NCI-H82 (cell line): ENCODE measurements around the gene RSPH6A.

Experiments
- DNase-seq: peaks from one replicate; lab custom pipeline; 2025; lab: John Stamatoyannopoulos, UW

The RSPH6A gene

DNA sequence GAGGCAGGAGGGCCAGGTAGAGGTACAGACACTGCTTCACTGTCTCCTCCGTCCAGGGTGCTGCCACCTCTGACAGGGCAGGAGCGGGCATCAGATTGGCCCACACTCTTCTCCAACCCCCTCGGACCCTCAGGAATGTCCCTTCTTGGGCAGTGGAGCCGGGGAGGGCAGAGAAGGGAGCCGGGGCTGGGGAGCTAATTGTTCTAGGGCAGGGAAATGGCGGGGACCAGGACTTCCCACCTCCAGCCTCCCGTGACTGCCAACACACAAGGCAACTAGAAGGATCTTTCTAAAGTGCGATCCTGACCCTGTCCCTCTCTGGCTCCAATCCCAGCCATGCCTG lies 10.1 kb upstream of the RSPH6A start:
- DNase-seq, result no peak

DNA sequence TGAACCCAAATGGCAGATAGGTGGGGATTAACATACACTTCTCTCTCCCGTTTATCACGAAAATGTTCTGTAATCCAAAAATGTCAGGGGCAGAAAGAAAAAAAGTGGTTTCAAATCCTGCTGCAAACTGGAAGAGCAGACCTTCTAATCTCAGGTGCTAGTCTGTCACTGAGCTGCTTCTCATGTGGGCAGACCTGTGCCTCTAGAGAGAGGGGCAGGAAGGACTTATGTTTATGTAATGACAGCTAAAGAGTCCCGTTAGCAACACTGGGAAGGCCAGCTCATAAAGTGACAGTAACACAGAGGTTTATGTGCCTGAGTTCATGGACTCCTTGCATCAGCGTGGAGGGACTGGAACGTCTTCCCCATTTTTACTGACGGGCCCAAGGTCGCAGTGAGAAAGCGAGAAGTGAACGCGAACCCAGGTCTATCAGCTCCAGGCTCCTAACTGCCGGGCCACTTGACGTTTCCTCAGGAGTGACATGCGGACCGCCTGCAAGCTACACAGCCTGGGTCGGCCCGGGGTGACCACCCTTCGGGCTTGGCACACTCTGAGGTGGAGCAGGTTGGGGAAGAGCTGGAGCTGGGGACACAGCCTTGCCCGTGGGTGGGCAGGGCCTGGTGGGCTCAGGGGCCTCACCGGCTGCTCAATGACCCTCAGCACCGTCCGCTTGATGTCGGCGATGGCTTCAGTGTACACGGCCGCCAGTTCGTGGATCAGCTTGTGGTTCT lies 9.6 kb upstream of the RSPH6A start:
- no peak for DNase-seq

DNA sequence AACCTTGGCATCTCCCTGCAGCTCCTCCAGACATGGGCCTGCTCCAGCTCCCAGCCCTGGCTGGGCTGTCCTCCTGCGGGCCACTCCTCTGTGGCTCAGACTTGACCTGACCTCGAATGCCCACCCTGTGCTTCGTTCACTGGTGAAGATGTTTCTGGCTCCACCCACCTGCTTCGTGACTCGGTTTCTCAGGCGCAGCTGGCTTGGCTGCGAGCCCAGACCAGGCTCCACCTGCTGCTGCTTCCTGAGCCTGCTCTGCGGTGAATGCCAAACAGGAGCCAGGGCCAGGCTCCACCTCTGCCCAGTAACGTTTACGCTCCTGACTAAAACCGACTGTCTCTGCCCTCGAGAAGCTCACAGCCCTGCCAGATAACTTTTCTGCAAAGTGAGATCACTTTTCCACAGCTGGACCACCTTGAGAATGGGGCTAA lies 8.9 kb upstream of the RSPH6A start:
- no peak for DNase-seq

DNA sequence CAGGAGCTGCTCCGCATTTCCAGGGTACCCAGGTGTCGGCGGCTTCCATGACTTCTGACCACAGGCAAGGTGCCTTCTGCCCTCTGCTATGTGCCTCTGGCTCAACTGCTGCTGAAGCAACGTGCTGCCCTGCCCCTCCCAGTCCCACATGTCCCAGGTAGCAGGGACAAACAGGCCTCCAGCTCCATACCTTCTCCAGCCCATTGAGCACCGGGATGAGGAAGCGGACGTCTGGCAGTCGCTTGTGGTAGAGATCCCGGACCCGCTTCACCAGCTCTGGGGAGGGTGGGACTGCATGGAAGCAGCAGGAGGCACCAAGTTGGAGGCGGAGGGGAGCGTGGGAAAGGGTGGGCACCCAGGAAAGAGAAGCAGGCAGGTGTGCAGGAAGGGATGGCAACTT lies 8.1 kb upstream of the RSPH6A start:
- no peak for DNase-seq

DNA sequence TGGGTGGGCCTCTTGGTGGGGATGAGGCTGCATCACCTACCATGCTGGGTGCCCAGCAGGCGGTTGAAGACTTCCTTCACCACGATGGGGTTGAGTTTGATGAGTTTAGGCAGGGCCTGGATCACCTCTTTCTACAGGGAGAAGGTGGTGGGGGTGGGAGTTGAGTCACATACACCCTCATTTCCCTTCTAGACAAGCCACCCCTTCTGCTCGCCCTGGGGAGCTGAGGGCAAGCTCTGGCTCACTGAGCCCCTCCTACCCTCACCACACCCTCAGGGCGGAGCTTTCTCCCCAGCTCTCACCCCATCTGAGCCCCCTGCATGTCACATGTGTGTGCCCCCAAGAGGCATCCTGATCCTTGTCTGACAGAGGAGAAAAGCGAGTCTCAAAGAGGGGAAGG lies 7.6 kb upstream of the RSPH6A start:
- DNase-seq, result no peak

DNA sequence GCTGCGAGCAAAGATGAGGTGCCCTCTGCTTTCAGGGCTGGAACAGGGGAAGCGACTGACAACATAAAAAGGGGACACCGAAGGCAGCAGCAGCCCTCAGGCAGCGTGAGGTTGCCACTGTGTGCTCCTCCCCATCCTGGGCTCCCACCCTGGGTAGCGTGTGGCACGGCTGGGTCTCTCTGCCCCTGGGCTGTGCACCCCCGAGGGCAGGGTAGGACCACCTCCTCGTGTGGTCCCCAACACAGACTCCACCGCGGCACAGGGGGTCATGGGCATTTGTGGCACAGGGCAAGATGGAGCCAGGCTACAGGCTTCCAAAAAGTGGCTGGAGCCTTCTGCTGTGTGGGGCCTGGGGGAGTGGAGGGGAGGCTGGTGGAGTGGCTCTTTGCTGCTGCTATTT lies 6.5 kb upstream of the RSPH6A start:
- DNase-seq, result no peak

DNA sequence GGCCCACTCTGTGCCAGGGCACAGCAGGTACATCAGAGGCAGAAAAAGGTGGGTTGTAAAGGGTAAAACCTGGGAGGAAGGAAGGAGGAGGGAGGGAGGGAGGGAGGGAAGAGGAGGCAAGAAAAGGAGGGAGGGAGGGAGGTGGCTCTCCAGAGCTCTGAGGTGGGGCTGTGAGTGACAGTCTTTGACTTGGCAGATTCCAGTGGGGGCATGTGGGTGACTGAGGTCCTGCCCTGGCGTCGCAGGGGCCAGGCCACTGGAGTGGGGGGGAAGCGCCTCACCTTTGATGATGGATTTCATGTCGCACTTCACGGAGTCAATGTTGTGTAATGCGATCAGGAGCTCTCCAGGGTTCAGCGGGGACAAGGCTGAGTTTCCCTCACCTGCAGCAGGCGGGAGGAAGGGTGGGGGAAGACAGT lies 6.0 kb upstream of the RSPH6A start:
- DNase-seq, result no peak

DNA sequence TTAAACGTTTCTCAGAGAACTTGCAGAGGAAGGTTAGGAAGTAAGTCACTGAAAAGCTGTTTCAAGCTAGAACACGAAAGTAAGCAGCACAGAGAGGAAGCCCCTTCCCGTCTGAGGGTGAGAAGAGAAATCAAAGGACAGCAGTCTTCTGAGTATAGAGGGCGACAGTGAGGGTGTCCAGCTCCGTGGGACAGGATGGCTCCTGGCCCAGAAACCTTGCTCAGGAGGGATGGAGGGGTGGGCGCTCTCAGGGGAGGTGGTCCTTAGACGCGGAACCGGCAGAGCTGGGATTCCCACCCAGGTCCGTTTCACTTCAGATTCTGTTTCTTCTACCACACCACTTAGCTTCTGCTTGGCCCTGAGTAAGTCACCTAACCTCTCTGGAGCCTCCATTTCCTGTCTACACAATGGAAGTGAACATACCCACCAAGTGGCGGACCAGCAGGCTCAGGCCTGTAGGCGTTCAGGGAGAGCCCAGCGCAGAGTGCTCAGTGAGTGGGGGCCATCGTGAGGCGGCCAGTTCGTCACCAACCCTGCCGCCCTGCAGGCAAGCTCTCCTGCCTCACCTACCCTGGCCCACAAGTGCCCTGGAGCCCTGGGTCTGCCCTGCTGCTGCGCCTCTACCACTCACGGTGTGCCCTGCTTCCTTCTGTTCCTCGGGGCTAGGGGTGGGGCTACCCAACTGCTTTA lies 5.5 kb upstream of the RSPH6A start:
- no peak for DNase-seq

DNA sequence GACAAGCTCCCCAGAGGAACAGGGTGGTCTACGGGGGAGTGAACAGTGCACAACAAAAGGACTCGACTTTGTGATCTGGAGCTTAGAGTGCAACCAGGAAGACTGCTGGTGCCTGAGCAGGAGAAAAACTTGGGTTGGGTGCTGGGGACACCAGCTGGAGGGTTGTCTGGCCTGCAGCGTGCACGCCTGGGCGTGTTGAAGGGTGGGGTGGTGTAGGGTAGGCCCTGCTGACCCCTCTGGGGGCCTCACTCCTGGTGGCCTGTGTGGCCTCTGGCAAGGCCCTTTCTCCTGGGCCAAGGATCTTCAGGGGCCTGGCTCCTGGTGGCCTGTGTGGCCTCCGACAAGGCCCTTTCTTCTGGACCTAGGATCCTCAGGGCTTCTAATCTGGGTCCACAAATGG lies 4.7 kb upstream of the RSPH6A start:
- no peak for DNase-seq

DNA sequence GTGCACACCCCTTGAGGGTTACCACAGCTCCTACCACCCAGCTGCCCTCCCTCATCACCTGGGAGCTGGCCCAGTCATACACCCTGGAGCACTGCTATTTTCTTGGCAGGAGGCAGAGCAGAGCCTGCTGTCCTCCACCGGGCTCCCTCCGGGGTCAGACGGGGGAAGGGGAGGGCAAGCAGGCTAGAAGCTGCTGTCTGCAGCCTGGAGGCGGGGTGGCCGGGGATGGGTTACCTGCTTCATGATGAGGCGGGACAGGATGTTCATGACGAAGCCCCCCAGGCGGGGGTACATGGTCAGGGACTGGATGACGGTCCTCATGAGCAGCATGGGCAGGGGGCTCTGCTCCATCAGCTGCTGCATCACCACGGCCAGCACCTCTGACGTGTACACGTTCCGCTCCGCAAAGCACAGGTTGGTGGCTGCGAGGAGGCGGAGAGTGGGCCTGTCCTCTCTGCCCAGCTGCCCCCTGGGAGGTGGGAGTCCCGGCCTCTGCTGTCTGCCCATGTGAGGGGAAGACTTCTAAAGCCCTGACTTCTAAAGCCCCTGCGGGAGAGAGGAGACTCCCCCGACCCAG lies 2.7 kb upstream of the RSPH6A start:
- no peak for DNase-seq

DNA sequence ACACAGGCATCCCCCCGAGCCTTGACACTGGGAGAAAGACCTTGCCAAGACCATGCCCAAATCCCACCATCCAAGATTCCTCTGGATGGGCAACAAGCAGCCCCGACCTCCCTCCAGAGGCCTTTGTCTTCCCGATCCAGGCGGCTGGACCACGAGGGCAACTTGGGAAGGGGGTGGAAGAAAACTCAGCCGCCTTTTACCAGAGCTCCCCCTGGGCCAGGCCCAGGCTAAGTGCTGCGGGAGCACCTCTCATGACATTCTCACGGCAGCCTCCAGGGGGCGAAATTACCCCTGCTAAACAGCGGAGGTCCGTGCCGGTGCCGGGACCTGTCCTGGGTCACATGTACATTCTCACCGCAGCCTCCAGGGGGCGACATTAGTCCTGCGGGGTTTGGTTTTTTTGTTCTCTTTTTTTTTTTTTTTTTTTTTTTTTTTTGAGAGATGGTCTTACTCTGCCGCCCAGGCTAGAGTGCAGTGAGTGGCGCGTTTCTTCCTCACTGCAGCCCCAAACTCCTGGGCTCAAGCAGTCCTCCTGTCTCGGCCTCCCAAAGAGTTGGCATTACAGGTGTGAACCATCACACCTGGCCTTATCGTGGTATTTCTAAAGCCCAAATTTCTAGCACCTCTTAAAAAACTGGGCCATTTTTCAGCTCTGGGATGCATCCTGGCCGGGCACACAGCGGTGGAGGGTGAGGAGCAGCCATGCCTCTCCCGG lies 2.1 kb upstream of the RSPH6A start:
- peak; percentile 97 for DNase-seq

DNA sequence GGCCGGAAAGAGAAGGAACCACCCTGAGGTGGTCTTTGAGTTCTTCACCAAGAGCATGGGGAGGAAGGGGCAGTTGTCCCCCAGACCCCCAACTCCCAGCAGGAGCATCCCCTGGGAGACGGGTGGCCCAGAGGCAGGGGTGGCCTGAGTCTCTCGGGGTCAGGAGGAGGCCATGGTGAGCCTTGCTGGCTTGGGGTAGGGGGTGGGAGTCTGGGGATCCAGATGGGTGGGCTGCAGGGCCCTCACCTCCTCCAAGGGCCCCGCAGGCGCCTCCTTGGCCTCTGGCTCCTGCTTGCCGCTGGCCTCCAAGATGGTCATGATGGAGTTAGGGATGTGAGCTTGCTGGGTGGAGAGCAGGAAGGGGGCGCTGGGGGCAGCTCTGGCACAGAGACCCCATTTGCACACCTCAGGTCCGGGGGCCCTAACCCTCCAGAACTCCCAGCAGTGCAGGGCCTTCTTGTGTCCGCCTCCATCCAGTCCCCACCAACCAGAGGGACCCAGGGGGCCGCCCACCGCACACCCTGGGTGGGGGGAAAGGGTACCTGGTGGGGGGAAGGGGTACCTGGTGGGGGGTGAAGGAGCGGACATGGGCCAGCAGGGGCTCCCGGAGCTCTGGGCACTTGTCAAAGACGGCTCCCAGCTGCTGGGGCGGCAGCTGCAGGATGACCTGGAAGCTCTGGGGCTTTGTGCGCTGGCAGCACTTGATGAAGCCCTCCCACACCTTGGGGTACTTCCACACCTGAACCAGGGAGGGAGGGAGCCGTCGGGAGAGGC lies 1.3 kb upstream of the RSPH6A start:
- no peak for DNase-seq

DNA sequence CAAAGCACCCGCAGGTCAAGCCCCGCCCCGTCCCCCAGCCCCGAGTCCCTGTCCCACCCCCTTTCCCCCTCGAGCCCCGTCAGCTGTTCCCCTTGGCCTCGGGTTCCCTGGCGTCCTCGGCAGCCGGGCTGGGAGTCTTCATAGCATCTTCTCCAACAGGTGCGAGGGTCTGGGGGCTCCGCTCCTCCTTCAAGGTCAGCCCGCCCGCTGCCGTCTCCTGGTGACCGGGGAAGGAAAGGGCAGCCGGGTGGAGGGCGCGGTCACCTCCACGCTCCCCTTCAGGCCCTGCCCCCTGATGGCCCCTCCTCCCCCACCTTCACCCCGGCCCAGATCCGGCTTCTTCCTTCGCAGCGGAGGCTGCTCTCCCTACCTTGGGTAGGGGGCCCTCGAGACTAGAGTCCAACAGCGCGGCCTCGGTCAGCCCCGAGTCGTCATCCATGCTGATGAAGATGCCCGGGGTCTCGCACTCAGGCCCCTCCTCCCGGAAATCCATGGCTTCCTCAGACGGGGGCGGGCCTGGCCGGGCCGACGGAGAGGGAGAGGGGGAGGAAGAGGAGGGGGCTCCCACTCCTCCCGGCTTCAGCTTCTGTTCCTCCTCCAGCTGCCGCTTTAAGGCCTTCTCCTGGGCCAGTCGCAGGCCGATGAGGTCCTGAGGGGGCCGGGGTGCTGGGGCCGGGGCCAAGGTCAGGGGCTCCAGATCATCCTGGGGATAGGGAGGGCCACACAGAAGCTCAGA lies 541 bp upstream of the RSPH6A start:
- no peak for DNase-seq

DNA sequence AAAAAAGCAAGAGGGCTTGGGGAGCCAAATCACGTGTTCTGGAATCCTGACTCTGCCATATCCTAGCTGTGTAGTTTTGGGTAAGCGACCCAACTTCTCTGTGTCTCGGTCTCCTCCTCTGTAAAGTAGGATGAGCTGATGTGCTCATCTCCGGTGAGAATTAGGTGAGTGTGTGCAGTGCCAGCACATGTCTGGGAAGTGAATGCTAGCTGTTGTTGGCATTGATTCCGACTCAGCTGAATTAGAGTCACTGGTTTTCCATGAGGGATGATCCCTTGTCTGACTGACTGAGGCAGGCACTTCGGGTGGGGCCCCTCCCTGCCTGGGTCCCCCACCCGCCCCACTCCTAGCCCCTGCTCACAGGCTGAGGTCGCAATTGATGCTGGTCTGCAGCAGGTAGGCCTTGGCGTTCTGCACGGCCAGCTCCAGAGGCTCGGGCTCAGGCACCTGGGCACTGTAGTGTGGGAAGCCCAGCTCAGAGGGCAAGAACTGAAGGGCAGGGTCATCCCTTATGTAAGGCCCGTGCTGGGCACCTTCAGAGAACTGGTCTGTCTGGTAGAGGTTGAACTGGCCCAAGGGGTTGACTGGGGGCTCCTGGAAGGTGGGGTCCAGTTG lies 835 bp downstream of the RSPH6A start:
- DNase-seq, result no peak

DNA sequence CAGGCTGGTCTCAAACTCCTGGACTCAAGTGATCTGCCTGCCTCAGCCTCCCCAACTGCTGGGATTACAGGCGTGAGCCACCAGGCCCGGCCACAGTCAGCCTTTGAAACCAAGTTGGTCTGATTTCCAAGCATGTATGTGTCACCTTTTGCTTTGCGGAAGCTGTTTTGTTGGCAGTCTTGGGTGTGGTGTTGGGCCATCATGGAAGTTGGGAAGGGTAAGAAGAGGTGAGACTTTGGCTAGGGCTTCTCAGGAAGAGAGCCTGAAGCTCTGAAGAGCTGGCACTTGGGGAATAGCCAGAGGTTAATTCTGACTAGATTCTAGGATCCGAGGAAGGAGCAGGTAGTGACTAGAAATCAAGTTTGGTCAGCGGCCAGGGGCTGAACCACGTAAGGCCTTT lies 2.8 kb downstream of the RSPH6A start:
- no peak for DNase-seq

DNA sequence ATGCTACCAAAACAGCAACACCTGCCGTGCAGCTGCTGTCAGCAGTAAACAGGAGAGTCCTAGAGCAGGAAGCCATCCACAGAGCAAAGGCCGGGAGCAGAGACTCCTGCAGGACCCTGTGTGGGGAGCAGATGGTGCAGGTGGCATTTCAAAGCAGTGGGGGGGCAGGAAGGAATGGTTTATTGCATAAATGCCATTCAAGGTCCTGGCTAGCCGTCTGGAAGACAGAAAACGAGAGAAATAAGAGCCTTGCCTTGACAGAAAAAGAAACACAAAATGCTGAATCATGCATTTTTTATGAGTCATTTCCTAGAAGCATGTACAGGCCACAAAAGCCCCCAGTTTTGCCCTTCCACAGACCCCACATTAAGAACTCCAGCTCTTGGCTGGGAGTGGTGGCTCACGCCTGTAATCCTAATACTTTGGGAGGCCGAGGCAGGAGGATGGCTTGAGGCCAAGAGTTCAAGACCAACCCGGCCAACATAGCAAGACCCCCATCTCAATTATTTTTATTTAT lies 5.4 kb downstream of the RSPH6A start:
- peak; percentile 56 for DNase-seq

DNA sequence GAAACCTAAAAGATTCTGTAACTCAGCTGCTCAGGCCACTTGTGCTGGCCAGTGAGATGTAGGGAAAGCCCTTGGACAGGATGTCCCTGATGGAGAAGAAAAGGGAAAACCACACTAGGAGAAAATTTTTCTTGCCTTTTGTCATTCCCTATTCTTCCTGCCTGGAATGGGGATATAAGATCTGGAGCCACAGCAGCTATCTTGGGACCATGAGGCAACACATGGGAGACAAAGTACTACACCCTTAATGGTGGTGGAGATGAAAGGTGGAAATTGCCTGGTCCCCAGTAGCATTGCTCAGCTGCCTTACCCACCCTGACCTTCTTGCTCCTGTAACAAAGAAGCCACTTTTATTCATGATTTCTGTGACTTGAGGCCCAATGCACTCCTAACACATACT lies 9.4 kb downstream of the RSPH6A start:
- DNase-seq, result no peak

DNA sequence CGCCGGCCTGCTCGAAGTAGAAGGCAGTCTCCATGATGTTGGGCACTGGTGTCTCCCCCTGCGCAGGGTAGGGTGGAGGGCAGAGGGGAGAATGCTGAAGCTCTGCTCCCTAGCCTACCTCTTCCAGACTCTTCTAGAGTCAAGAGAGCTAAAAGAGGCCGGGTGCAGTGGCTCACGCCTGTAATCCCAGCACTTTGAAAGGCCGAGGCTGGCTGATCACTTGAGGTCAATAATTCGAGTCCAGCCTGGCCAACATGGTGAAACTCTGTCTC lies 10.2 kb downstream of the RSPH6A start:
- no peak for DNase-seq

DNA sequence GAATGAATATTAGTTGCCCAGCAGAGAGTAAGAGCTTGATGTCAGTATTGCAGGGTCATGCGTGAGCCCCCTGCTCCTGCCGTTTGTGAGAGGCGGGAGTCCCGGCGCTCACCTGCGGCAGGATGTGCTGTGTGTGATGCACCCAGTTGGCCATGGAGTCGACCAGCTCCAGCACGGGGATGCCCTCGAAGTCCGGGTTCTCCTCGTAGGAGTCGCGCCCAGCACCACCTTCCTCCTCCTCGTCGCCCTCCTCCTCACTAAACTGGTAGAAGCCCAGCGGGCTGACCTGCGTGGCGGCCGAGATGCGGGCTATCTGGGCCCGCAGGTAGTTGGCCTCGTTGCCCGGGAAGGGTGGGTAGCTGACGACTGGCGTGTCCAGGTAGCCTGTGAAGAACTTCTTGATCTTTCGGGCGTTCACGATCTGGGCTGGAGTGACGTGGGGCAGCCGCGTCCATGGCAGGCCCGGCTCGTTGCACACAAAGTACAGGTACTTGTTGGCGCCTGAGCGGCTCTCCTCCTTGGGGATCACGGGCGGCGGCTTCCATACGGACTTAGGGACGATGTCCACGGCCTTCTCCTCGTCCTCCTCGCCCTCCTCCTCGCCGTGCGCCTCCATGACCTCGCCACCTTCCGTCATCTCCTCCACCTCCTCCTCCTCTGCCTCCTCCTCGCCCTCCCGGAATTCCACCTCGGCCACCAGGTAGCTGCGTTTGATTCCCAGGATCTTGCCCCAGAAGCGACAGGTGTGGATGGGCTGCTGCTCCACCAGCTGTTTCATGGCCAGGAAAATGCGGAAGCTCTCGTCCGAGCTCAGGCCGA lies 10.8 kb downstream of the RSPH6A start:
- no peak for DNase-seq

DNA sequence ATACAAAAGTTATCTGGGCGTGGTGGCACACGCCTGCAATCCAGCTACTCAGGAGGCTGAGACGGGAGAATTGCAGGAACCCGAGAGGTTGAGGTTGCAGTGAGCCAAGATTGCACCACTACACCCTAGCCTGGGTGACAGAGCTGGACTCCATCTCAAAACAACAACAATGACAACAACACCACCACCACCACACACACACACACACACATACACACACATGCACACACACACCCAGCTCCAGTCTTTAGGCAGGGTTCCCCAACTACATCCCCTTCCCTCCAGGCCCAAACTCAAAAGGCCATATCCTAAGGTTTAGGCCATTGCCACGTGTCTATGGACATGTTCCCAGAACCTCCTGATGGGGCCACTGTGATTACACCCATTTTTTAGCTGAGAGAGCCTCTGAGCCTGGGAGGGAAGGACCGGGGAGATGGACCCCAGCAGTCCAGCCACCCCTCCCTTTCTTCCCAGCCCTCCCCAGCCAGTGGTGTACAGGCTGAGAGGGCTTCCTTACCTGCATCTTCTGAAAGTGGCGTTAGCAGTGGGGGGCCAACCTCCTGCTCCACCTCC lies 13.4 kb downstream of the RSPH6A start:
- no peak for DNase-seq
